ENCODE results near the gene ACE. TPM values are rescaled to one million over a fixed set of nuclear protein-coding genes. Genes with fewer than 3 reads are reported as not detected.
"Not testable (repeated sequence)": the region's sequence is repeated elsewhere in the genome, so short reads cannot be mapped to it uniquely, and the experiment has no call there.

The ACE gene
- total RNA-seq, 3 donors from 2014 or later (not counting 1 experiment from before 2014, with no cell fraction given), result 0.86 to 1.2 (median 1.0) TPM

- no peaks in the 10 kb centered on the region for H3K9me3 ChIP-seq (ENCODE audit: control insufficient read depth, insufficient read depth, low read length)
- H3K27me3 Mint-ChIP-seq (ENCODE audit: low read depth in 2 of 2), result peaks cover 0 to 12% of the 10 kb centered on the region in 2 donors
- H3K4me1 Mint-ChIP-seq, result no peaks in the 10 kb centered on the region
- ATAC-seq, result no peak
- H3K36me3 Mint-ChIP-seq, result no peaks in the 10 kb centered on the region
- H3K27ac ChIP-seq (ENCODE audit: low read length), result no peak overlapping the region
- no peaks in the 10 kb centered on the region for H3K9me3 Mint-ChIP-seq
- H3K36me3 ChIP-seq (ENCODE audit: control insufficient read depth, insufficient read depth, low read length), result no peaks in the 10 kb centered on the region
- TF ChIP-seq CTCF (IDR thresholded peaks at IDR 0.05), result no peak
- no peaks in the 10 kb centered on the region for H3K4me1 ChIP-seq (ENCODE audit: control insufficient read depth, insufficient read depth, low read length)
- H3K4me3 Mint-ChIP-seq, result no peak overlapping the region
- DNase-seq, result no peak
- no peak overlapping the region for H3K4me3 ChIP-seq (ENCODE audit: low read length)
- H3K27me3 ChIP-seq (ENCODE audit: control insufficient read depth, insufficient read depth, low read length), result no peaks in the 10 kb centered on the region
- WGBS (ENCODE audit: insufficient coverage), result 16% methylated on average over 4 of the region's 4 CpGs
- intact Hi-C loops (cut with micrococcal nuclease), result no loop called here
- H3K27ac Mint-ChIP-seq, result no peak overlapping the region
These were observed 12.1 kb upstream of the ACE start for GRCh38 chr17:63464691-63465236.

- H3K36me3 ChIP-seq (ENCODE audit: control insufficient read depth, insufficient read depth, low read length); H3K27me3 ChIP-seq (ENCODE audit: control insufficient read depth, insufficient read depth, low read length); H3K9me3 ChIP-seq (ENCODE audit: control insufficient read depth, insufficient read depth, low read length); H3K4me3 Mint-ChIP-seq; H3K4me1 Mint-ChIP-seq; H3K9me3 Mint-ChIP-seq; DNase-seq; H3K4me1 ChIP-seq (ENCODE audit: control insufficient read depth, insufficient read depth, low read length); H3K4me3 ChIP-seq (ENCODE audit: low read length); H3K36me3 Mint-ChIP-seq; H3K27ac Mint-ChIP-seq; intact Hi-C loops (cut with micrococcal nuclease); H3K27ac ChIP-seq (ENCODE audit: low read length); ATAC-seq: not testable (repeated sequence)
- WGBS (ENCODE audit: insufficient coverage), result 83% methylated on average over 6 of the region's 6 CpGs
- H3K27me3 Mint-ChIP-seq (ENCODE audit: low read depth in 2 of 2), result peaks cover 9 to 24% of the 10 kb centered on the region in 2 donors
These were observed 8.8 kb upstream of the ACE start for GRCh38 chr17:63468099-63468498.

GRCh38 chr17:63474174-63474573, 2.7 kb upstream of the ACE start:
- Mint-ChIP-seq H3K36me3 (no peaks in the 10 kb centered on the region), H3K4me1 (peaks cover 0 to 13% of the 10 kb centered on the region in 2 donors), H3K27me3 (ENCODE audit: low read depth in 2 of 2) (peaks cover 30 to 38% of the 10 kb centered on the region in 2 donors), H3K9me3 (no peaks in the 10 kb centered on the region), H3K27ac (no peak overlapping the region), H3K4me3 (no peak overlapping the region)
- ATAC-seq (no peak), DNase-seq (no peak)
- Histone ChIP-seq H3K9me3 (ENCODE audit: control insufficient read depth, insufficient read depth, low read length) (no peaks in the 10 kb centered on the region), H3K27ac (ENCODE audit: low read length) (no peak overlapping the region), H3K4me1 (ENCODE audit: control insufficient read depth, insufficient read depth, low read length) (peaks cover 14% of the 10 kb centered on the region), H3K36me3 (ENCODE audit: control insufficient read depth, insufficient read depth, low read length) (no peaks in the 10 kb centered on the region), H3K27me3 (ENCODE audit: control insufficient read depth, insufficient read depth, low read length) (peaks cover 17% of the 10 kb centered on the region), H3K4me3 (ENCODE audit: low read length) (no peak overlapping the region)
- 56% methylated on average over 1 of the region's 3 CpGs for WGBS (ENCODE audit: insufficient coverage)
- intact Hi-C loops (cut with micrococcal nuclease), result no loop called here
- TF ChIP-seq CTCF (IDR thresholded peaks at IDR 0.05), result no peak

GRCh38 chr17:63474586-63475460, 2.0 kb upstream of the ACE start:
- Mint-ChIP-seq H3K27ac (no peak overlapping the region), H3K9me3 (no peaks in the 10 kb centered on the region), H3K4me3 (peak overlapping the region; percentile 35), H3K27me3 (ENCODE audit: low read depth in 2 of 2) (peaks cover 32 to 41% of the 10 kb centered on the region in 2 donors), H3K4me1 (peaks cover 0 to 13% of the 10 kb centered on the region in 2 donors), H3K36me3 (no peaks in the 10 kb centered on the region)
- no peak overlapping the region for H3K4me3 ChIP-seq (ENCODE audit: low read length)
- DNase-seq (no peak), ATAC-seq (no peak)
- TF ChIP-seq CTCF (IDR thresholded peaks at IDR 0.05), result no peak
- WGBS (ENCODE audit: insufficient coverage), result 76% methylated on average over 10 of the region's 10 CpGs
- no peaks in the 10 kb centered on the region for H3K36me3 ChIP-seq (ENCODE audit: control insufficient read depth, insufficient read depth, low read length)
- intact Hi-C loops (cut with micrococcal nuclease), result no loop called here
- no peak overlapping the region for H3K27ac ChIP-seq (ENCODE audit: low read length)
- peaks cover 17% of the 10 kb centered on the region for H3K27me3 ChIP-seq (ENCODE audit: control insufficient read depth, insufficient read depth, low read length)
- peaks cover 15% of the 10 kb centered on the region for H3K4me1 ChIP-seq (ENCODE audit: control insufficient read depth, insufficient read depth, low read length)
- H3K9me3 ChIP-seq (ENCODE audit: control insufficient read depth, insufficient read depth, low read length), result no peaks in the 10 kb centered on the region

Data from natural killer cell (primary cell).